Inflammatory macrophage (primary cell): ENCODE measurements around the gene PPIE.
A peak's percentile ranks its signal among the peaks of the same experiment; 100 is the strongest.
"Not testable (repeated sequence)": the region's sequence is repeated elsewhere in the genome, so short reads cannot be mapped to it uniquely, and the experiment has no call there.

Source experiments
- DNase-seq, 2 donors: peaks; one replicate each; pipeline ENCODE4 v3.0.0-alpha.2; 2020 to 2022

Gene PPIE

DNA sequence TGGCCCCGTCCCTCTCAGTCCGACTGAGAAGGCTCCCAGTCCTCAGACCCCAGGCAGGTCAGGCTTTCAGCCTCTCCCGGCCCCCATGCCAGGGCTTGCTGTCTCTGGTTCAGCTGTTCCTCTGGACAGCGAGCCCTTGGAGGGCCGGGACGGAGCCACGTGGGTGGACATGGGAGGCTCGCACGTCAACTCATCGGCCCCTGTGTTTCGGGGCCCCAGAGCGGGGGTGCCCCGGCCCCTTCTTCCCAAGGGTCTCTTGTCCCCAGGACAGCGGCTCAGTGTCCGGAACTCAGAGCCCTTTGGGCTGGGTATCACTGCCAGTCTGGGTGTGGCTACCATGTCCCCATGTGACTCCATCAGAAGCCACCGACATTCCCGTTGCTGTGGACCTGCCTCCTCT, 39.2 kb downstream of the PPIE start:
- not testable (repeated sequence) for DNase-seq

DNA sequence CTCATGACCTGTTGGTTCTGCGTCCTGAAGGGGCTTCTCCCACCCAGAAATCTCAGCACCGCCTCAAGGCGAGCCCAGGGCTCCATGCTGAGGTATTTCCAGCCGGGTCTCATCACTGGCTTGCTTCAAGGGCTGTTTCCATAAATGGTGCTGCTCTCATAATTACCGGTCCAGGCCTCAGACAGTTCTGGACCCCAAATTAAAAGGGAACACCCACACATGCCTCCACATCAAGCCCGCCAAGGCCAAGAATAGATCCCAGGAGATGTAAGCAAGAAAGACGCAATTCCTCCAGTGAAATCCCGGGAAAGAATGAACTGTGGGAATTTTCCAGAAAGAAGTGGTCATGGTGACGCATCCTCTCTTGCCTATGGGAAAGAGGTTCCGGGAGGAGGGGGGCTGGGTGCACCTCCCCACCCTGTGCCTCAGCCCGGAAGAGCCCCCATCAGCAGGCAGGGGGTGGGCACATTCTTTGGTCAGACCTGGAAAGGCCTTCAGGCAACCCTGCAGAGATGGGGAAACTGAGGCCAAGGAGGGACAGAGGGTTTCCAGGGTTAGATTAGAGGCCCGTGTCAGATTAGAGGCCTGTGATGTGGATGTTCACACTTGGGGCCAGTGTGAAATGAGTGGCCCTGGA, 39.9 kb downstream of the PPIE start:
- DNase-seq, result not testable (repeated sequence)

DNA sequence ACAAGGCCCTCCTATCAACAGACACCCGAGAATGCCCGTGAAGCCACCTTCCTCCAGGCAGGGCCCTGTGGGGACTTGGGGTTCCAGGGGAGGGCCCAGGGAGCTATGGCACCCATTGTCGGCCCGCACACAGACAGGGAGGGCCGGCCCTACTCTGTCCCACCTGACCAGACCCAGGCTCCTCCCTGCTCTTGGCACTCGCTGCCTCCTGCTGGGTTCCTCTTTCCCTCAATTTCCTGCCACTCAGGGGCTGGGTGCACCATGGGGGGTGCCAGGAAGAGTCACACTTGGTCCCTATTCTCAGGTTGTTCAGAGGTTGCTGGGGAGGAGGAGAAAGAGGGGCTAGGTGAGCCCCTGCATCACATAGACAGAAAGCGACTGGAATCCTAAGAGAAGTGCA, 40.5 kb downstream of the PPIE start:
- DNase-seq, result no peak

DNA sequence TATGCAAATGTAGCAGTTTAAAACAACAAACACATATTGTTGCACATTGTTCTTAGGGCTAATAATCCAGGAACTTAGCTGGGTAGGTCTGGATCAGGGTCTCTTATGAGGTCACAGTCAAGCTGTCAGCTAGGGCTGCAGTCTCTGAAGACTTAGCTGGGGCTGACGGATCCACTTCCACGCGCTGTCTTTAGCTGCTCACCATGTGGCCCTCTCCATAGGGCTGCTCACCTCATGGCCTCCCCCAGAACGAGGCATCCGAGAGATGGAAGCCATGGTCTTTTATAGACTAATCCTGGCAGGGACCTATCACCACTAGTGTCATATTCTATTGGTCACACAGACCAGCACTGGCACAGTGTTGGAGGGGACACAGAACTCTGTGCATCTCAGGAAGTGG, 41.1 kb downstream of the PPIE start:
- DNase-seq, result no peak

DNA sequence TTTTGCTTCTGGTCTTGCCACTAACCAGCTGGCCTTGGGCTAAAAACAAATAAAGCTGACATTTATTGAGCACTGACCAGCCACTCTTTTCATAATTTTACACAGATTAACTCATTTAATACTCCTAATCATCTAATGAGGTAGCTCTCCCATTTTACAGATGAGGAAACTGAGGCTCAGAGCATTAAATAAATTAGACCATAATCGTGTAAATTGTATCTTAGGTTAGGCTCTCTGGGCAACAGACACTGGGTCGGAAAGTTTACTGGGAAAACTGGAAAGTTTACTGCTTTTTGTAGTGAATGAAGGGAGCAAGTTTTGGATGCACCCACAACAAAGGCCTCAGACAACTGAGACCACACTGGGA, 42.6 kb downstream of the PPIE start:
- DNase-seq, result no peak

DNA sequence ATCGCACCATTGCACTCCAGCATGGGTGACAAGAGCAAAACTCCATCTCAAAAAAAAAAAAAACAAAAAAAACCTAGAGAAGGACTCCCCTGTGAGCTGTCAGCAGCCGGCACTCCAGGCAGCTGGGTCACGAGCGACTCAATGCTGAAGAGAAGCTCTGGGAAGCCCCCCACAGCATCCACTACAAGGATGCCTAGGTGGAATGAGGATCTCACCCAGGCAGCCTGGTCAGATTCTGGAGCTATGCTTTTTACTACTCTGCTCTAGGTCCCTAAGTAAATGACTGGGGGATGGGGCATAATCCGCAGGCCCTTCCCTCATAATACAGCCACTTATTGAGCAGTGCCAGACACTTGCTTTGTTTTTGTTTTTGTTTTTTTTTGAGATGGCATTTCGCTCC, 43.4 kb downstream of the PPIE start:
- DNase-seq, result no peak

DNA sequence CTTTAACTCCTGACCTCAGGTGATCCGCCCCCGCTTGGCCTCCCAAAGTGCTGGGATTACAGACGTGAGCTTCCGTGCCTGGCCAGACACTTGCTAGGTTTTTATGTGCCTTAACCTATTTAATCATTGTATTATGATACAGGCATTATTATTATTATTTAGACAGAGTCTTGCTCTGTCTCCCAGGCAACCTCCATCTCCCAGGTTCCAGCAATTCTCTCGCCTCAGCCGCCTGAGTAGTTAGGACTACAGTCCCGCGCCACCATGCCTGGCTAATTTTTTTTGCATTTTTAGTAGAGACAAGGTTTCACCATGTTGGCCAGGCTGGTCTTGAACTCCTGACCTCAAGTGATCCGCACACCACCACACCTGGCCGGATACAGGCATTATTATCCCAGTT, 44.0 kb downstream of the PPIE start:
- not testable (repeated sequence) for DNase-seq

DNA sequence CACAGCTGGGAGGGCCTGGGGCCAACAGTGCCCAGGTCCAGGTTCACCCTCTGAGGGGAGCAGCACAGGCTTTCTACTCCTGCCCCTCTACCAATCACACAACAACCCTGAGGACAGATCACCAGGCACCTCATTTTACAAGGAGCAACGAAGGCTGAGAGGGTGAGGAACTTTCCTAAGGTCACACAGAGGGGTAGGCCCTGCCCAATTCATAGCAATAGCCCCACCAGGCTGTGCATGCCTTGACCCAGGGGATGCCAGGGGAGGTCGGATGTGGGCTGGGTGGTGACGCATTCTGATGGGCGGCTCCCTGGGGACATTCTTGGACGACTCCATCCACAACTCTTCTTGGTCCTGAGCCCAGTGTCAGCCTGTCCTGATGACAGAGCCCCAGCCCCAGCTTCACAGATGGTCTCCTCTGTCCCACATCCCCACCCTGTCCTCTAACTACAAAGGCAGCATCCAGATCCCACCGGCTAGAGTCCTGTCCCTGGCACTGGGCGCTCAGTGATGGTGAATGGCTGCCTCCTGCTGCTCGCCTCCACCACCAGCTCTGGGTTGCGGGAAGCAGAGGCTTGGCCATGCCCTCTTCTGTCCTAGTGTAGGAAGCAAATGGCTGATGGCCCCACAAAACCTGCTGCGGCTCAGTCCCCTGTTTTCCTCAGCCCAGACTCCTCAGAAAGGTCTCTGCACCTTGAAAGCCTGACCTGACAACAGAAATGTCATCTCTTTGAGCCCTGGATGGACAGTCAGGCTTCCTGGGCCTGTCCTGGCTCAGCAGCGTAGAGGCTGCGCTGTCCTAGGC, 47.8 kb downstream of the PPIE start:
- DNase-seq, result not testable (repeated sequence)

DNA sequence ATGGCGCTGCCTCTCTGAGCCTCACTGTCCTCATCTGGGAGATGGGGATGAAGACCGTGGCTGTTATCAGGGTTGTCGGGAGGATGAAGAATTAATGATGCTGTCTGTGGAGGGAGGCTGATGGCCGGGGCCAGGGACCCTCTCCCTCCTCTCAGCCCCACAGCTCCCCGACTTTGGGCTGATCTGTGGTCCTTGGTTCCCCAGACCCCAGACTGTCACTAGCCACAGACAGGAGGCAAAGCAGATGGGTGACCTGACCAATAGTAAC, 48.4 kb downstream of the PPIE start:
- DNase-seq, result not testable (repeated sequence)

DNA sequence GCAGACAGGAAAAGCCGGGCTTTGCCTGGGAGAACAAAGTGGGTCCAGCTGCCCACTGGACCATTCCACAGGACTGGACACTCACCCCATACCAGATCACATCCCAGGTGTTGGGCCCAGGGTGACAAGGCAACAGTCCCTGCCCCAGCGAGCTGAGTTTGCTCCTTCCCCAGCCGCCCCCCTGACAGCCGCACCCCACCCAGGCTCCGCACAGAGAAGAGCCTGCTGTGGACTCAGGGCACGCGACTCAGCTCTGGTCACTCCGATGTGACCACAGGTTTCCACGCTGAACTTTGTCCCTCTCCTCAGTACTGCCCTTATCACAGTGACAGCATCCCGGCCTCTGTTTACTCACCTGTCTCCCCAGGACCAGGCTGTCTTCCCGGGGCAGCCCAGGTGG, 48.8 kb downstream of the PPIE start:
- no peak for DNase-seq

DNA sequence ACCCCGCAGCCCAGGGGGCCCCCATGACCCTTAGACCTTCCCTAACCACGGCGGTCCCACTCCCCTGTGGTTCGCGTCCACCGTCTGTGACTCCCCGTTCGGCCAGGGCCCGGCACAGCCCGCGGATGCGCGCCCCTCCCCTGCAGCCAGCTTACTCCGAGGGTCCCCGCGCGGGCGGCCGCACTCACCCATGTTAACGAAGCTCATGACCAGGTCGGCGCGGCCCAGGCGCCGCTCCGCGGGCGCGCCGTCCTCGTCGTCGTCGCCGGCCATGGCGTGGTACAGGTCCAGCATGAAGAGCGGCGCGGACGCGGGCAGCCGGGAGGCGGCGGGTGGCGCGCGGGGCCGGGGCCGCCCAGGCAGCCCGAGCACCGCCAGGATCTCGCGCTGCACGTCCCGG, 49.3 kb downstream of the PPIE start:
- not testable (repeated sequence) for DNase-seq

DNA sequence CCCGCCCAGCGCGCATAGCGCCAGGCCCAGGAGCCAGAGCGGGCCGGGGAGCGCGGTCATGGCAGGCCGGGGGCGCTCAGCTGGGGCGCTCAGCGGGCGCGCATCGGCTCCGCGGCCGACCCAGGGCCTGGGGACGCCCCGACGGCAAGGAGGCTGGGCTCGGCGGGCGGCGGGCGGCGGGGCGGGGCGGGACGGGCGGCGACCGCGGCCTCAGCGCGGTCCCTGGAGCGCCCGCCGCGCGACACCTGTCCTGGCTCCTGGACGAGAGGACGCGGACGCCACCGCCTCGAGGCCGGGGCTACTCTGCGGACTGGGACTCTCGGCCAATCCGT, 49.7 kb downstream of the PPIE start:
- DNase-seq, result no peak

DNA sequence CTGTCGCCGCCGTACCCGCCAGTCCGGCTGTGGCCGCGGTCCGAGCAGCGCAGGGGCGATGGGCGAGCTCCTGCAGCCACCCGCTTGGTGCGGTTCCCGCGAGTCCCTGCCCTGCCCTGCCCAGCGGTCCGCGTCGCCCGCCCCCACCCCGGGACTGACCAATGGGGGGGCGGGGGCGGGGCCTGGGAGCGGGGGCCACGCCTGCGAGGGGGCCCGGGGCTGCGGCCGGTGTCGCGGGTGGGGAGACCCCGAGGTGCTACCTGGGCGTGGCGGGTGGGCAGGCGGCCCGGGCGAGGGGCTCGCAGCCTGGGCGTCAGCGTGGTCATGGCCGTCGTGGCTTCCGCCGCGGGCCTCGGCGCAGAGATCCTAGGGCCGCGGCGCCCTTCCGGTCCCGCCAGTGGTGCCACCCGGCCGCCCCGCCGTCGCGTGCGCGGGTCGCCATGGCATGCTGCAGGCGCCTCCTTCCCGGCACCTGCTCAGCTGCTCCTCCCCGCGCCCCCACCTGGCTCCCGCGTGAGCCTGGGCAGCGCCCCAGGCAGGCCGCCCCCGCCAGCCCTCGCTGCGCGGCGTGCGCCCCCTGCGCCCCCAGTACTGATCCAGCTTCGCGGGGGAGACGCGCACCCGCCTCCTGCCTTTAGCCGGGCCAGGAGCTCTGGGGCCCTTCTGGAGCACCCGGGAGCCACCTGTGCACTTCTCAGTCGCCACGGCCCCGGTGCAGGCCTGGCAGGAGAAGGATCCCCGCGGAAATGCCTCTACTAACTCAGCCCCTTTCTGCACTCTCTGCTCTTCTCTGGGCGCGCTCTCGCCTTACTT, 50.3 kb downstream of the PPIE start, which contains the start of gene BMP8B:
BMP8B (minus strand) TSS at position 108 of the 813 bp plus-strand sequence. CDS start 380 bp downstream, outside the sequence.
- DNase-seq, result peak; percentile 65 to 77

DNA sequence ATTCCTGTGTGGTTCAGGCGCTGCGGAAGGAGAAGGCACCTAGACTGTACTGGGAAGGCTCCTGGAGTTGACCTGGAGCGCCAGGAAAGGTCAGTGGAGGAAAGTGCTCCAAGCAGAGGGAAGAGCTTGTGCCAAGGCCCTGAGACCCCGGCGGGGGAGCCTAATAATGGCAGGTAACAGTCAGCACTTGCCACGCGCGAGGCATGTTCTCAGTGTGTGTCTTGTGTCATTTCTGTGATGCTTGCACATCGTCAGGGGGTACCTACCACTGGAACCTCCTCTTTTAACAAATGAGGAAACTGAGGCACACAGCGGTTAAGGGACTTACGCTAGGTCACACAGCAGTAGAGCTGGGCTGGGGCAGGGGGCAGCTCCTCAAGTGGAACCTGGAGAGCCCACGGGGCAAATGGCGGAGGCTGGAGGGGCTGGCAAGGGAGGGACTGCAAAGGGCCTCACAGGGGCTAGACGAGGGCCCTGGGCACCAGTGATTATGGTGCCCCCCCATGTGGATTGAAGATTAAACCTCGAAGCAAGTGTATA, 51.0 kb downstream of the PPIE start:
- no peak for DNase-seq

DNA sequence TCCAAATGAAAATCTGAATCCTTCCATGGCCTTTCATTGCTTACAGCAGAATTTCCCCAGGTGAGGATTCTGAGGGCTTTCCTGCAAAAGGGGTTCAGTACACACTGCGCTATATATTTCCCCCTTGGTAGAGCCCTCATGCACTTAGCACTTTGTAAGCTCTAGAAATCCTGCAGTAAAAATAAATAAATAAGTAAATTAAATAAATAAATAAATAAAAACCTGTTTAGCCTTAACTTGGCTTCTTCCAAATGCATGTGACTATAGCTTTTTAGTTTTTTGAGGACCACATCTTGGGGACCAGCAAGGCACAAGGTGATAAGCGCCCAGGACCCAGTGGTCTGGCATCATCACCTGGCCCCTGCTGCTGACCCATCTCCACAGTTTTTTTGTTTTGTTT, 53.2 kb downstream of the PPIE start:
- no peak for DNase-seq

DNA sequence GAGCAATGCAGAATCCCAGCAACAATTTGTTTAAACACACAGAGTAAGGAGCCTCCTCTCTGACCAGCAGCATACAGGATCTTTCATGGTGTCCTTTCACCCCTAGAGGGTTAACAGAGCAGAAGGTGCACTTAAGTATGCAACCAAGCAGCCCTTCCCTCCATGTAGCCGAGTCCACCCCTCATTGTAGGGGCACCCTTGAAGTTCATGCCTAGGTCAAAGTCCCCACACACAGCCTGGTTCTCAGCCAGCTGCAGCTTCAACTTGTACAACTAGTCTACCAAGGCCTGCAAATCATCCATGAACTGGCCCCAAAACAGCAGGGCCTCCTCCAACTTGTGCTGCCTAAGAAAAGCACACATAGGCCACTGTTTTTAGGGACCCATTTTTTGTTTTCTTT, 57.0 kb downstream of the PPIE start:
- DNase-seq, result no peak

DNA sequence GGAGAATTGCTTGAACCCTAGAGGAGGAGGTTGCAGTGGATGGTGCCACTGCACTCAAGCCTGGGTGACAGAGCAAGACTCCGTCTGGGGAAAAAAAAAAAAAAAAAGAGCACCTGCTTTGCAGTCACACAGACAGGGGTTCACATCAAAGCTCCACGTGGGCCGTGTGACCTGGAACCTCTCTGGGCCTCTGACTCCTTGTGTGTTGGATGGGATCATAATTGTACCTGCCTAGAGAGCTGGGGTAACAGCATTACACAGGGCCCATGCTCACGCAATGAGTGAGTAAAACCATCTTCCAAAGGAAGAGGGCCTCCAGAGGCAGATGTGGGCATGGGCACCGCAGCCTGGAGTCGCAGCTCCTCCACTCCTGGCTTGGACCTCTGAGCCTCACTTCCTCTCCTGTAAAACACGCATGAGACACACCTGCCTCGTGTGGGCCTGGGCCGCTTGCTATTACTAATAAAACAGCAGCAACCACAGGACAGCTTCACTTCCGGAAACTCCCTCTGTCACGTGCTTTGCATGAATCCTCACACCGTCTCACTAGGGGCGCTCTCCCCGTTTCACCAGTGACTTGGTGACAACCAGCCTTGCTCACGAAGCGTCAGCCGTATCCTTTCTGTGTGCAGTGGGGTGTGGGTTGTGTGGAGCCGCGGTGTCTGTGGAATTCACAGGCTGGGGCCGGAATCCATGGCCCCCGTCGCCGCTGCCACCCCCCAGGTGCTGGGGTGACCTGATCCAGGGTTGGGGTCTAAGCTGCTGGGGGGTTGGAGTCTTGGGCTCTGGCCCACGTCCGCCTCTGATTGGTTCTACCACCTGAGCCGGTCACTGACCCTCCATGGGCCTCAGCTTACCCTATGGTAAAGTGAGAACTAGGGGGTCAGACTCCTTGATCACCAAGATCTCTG, 60.4 kb downstream of the PPIE start:
- peak; percentile 87 to 95 for DNase-seq

DNA sequence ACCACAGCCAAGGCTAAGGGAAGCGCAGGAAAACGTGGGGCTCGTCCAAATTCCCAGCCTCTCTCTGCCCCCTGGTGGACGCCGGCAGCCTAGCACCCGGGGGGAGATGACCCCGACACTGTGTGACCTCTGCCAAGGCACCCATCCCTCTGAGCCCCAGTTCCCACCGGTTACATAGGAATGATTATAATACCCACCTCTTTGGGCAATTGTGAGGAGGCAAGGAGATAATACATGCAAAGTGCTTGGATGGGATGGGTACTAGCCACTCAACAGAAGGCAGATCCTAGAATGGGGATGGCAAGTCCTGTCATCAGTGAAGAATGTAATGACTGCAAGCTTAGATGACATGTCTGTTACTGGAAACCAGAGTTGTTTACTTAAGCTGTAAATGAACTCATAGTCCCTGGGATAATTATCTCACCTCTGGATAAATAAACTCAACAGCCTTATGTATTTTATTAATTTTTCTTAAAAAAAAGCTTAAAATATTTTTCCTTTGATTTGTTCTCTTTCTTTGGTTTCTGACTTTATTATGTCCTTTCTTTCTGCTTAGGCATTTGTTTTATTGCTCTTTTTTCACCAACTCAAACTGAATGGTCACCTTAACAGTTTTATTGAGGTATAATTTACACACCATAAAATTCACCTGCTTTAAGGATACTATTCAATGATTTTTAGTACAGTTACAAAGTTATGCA, 61.2 kb downstream of the PPIE start:
- DNase-seq, result peak; percentile 61 to 71

DNA sequence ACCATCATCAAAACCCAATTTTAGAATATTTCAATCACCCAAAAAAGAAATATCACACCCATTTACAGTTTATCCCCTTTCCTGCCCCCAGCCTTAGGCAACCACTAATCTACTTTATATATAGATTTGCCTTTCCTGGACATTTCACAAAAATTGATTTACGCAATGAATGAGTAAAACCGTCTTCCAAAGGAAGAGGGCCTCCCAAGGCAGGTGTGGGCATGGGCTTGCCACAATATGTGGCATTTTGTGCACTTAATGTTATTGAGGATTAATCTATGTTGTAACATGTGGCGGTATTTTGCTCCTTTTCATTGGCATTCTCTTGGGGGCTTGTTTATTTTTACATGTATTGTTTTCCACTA, 61.8 kb downstream of the PPIE start:
- DNase-seq, result no peak

DNA sequence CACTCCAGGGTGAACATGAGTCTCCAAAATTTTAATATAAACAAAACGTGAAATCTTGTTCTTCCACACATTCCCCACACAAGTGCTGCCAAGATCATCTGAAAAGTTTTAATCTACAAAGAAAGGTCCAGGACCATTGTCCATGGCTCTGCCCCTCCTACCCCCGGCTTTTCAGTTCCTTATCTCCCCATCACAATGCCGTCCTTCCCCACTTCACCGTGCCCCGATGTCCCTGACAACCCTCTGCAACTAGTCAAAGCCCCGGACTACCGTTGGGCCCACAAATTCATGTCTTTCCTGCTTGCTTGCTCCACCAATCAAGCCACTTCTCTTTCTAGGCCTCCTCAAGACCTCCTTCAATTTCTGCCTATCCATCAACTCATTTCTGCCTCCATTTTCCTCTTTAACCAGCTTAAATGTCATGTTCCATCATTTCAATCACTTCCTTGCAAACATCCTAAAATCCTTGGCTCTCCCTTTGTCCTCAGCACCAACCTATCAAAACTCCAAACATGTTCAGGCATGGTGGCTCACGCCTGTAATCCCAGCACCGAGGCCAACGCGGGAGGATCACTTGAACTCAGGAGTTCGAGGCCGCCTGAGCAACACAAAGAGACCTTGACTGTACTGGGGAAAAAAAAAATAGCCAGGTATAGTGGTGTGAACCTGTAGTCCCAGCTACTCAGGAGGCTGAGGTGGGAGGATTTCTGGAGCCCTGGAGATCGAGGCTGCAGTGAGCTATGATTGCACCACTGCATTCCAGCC, 64.0 kb downstream of the PPIE start:
- DNase-seq, result no peak

DNA sequence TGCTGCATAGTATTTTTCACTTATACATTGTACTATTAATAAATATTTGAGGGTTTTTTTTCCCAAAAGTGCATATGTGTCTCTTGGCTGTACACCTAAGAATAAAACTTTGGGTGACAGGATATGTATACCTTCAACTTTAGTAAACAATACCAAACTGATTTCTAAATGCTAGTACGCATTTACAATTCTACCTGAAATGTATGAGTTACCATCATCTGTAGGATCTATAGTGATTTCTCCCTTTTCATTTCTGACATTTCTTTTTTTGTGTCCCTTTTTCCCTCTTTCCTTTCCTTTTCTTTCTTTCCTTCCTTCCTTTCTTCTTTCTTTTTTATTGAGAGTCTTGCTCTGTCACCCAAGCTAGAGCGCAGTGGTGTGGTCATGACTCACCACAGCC, 66.7 kb downstream of the PPIE start:
- DNase-seq, result no peak
